ENCODE data around the gene ZNF609.

ZNF609 gene

DNA sequence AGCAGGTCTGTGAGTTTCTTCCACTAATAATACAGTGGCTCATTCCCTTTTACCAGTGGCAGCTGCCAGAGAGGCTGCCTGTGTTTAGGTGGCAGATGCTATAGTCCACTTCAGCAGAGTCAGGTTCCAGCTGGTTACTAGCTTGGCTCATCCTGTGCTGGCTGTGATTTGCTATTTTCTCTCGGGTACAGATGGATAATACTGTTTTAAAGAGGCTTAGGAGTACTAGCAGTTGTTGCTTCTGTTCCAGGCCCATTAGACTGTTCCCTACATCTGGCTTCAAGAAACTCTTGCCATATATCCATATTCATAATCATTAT lies 41.0 kb downstream of the ZNF609 start:
- TF ChIP-seq, protein P1, sequence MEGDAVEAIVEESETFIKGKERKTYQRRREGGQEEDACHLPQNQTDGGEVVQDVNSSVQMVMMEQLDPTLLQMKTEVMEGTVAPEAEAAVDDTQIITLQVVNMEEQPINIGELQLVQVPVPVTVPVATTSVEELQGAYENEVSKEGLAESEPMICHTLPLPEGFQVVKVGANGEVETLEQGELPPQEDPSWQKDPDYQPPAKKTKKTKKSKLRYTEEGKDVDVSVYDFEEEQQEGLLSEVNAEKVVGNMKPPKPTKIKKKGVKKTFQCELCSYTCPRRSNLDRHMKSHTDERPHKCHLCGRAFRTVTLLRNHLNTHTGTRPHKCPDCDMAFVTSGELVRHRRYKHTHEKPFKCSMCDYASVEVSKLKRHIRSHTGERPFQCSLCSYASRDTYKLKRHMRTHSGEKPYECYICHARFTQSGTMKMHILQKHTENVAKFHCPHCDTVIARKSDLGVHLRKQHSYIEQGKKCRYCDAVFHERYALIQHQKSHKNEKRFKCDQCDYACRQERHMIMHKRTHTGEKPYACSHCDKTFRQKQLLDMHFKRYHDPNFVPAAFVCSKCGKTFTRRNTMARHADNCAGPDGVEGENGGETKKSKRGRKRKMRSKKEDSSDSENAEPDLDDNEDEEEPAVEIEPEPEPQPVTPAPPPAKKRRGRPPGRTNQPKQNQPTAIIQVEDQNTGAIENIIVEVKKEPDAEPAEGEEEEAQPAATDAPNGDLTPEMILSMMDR (IDR thresholded peaks at IDR 0.05; ENCODE audit: control insufficient read depth, extremely low read depth, insufficient read depth), result no peak
- no peak for DNase-seq (ENCODE audit: low read depth)

DNA sequence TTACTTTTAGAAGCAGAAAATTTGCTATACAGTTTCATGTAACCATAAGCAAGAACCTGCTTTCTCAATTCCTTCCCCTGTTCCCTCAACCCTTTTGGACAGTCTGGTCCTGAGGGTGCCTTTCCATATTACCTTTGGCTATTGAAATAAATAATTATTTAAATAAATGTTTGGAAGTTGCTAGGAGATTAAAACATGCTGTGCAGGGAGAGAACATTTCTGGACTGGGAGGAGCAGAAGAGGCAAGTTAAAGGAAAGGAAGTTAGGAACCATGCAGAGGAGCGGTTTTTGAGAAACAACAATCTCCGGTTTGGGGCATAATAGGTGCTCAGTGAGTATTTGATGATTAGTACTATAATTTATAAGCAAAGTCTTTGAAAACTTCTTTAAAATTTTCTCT lies 41.8 kb downstream of the ZNF609 start:
- DNase-seq (ENCODE audit: low read depth), result no peak
- TF ChIP-seq, protein P1 (IDR thresholded peaks at IDR 0.05; ENCODE audit: control insufficient read depth, extremely low read depth, insufficient read depth), result no peak
- H3K4me3 ChIP-seq (ENCODE audit: low read depth, low read length), result no peak overlapping the region

More for the DNA sequence above, 41.0 kb downstream of the ZNF609 start:
- H3K4me3 ChIP-seq (ENCODE audit: low read depth, low read length), result no peak overlapping the region

GRCh38 chr15:64502551-64502950 lies 42.2 kb downstream of the ZNF609 start:
- H3K4me3 ChIP-seq (ENCODE audit: low read depth, low read length), result no peak overlapping the region
- DNase-seq (ENCODE audit: low read depth), result no peak
- TF ChIP-seq, protein P1 (IDR thresholded peaks at IDR 0.05; ENCODE audit: control insufficient read depth, extremely low read depth, insufficient read depth), result no peak

GRCh38 chr15:64503197-64503596 lies 42.8 kb downstream of the ZNF609 start:
- TF ChIP-seq, protein P1 (IDR thresholded peaks at IDR 0.05; ENCODE audit: control insufficient read depth, extremely low read depth, insufficient read depth), result no peak
- no peak overlapping the region for H3K4me3 ChIP-seq (ENCODE audit: low read depth, low read length)
- DNase-seq (ENCODE audit: low read depth), result no peak

DNA sequence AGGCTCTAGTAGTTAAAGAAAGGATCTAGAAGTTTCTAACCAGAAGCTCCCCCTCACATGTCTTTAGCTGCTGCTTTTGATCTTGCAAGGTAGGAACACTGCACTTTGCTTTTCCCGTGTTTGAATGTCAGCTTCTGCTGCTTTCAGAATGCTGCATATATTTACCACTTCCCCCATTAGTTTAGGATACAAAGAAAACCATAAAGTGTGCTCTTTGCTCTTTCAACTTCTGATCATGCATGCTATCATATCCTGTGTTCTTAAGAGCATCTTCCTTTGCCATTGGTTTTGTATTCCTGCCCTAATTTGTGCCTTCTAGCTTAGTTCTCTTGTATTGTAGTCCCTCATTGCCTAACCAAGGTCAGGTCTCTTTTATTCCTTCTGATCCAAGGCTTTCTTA lies 43.3 kb downstream of the ZNF609 start:
- no peak for DNase-seq (ENCODE audit: low read depth)
- TF ChIP-seq, protein P1 (IDR thresholded peaks at IDR 0.05; ENCODE audit: control insufficient read depth, extremely low read depth, insufficient read depth), result no peak
- no peak overlapping the region for H3K4me3 ChIP-seq (ENCODE audit: low read depth, low read length)

DNA sequence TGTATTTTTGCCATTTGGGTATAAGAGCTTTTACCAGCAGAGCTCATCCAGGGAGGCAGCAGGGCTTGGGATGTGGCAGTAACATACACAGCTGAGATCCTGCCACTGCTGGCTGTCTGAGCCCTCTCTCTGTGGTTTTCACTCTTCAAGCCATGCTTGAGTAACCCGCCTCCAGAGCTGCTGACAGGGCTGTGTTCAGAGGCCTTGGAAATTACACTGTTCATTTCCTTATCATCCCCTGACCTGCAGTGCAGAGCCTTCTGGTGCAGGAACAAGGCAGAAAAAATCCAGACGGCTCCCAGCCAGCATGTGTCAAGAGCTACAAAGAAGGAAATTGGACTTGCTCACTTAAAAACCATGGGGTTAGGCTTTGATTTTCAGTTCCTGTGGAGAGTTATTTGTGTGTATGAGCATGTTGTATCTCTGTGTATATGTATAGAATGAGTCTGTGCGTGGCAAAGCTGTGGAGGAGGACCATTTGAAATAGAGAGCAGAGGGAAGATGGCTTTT lies 47.0 kb downstream of the ZNF609 start:
- DNase-seq (ENCODE audit: low read depth), result no peak
- TF ChIP-seq, protein P1 (IDR thresholded peaks at IDR 0.05; ENCODE audit: control insufficient read depth, extremely low read depth, insufficient read depth), result no peak
- H3K4me3 ChIP-seq (ENCODE audit: low read depth, low read length), result no peak overlapping the region

- TF ChIP-seq, protein P1 (IDR thresholded peaks at IDR 0.05; ENCODE audit: control insufficient read depth, extremely low read depth, insufficient read depth), result no peak
Measured at GRCh38 chr15:64507845-64508244, 47.5 kb downstream of the ZNF609 start.

More at GRCh38 chr15:64507845-64508244, 47.5 kb downstream of the ZNF609 start:
- H3K4me3 ChIP-seq (ENCODE audit: low read depth, low read length), result no peak overlapping the region
- no peak for DNase-seq (ENCODE audit: low read depth)
